Thyroid gland (tissue), 4 donors: Measurements from ENCODE around the gene ESF1.

Source experiments
- CTCF ChIP-seq, 6 experiments: fragments of 200-600 bp in 3 of 6; fragments of 450-650 bp in 3 of 6; sonication (generic) in 3 of 6; IDR thresholded peaks; one replicate each; pipeline ENCODE4 v1.5.1; 2016 to 2019; ENCODE audit warnings: antibody characterized with exemption in 6 of 6, mild to moderate bottlenecking in 2 of 6, inconsistent platforms in 1 of 6, moderate library complexity in 1 of 6
- POLR2A ChIP-seq, 2 donors: fragments of 450-650 bp; IDR thresholded peaks; one replicate each; pipeline ENCODE4 v1.6.1; 2017; ENCODE audit warnings: antibody characterized with exemption in 2 of 2, mild to moderate bottlenecking in 2 of 2, moderate library complexity in 1 of 2

- TF ChIP-seq CTCF (IDR thresholded peaks at IDR 0.05) (no peak), POLR2A (IDR thresholded peaks at IDR 0.05) (no peak)
Observed at GRCh38 chr20:13670160-13670559, 114.6 kb downstream of the ESF1 start.
